HG02938 (cell line): ENCODE data around the gene NDUFS2.
"Not testable (repeated sequence)": the region's sequence is repeated elsewhere in the genome, so short reads cannot be mapped to it uniquely, and the experiment has no call there.

Experiments
- ATAC-seq: cut with Tn5 transposase; IDR thresholded peaks from one replicate; pipeline ENCODE4 v1.9.1; 2021; ENCODE audit warnings: mild to moderate bottlenecking, moderate library complexity; ENCODE audit not compliant: unreplicated experiment

NDUFS2 gene

DNA sequence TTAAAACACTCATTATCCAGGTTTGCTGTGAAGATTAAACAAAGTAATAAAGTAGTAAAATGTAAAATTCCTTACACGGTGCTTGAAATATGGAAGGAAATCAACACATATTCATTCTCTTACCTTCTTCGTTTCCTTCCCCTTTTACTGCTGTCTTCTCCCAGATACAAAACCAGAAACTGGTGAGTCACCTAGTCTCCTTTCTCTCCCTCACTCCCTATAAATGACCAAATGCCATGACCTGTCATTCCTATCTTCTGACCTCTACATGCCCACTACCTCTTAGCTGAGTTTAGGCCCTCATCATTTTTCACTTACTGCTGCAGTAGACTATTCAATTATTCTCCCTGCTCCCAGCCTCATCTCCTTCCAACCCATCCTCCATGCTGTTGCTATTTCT is 40.1 kb downstream of the NDUFS2 start:
- no peak for ATAC-seq

DNA sequence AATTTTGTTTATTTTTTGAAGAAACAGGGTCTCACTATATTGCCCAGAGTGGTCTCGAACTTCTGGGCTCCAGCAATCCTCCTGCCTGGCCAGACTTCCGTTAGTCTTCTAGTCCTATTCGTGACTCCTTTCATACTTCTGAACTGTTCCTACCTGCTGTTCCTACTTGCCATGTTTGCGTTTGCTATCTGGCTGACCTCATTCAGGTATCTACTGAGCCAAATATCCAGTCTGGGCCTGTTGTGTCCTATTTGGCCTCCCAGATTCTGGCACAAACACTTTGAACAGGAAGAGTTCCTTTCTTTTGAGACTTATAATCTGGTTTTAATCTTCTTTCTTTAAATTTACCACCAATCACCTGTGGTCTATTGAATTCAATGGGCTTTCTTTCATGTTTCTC is 42.7 kb downstream of the NDUFS2 start:
- no peak for ATAC-seq

DNA sequence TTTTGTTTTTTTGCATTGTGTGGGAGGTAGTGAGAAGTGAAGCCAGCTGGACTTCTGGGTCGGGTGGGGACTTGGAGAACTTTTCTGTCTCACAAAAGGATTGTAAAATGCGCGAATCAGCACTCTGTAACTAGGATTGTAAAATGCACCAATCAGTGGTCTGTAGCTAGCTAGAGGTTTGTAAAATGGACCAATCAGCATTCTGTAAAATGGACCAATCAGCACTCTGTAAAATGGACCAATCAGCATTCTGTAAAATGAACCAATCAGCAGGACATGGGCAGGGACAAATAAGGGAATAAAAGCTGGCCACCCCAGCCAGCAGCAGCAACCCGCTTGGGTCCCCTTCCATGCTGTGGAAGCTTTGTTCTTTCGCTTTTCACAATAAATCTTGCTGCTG is 47.9 kb downstream of the NDUFS2 start:
- not testable (repeated sequence) for ATAC-seq

DNA sequence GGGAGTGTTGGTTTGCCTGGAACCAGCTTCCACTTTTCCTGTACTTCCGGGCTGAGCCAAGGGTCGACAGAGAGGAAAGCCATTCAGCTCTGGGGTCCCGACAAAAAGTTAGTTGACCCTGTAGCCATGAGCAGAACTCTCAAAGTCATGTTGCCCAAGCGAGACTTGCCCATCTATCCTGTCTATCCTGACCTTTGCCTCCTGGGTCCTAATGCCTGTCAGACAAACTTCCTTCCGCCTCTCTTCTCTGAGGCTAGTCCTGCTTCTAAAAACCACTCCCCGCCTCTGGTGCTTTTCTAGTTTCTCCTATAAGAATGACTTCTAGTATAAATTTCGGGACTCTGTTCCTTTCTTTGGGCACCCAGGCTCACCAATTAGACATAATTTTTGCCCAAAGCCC is 48.7 kb downstream of the NDUFS2 start:
- ATAC-seq: no peak

DNA sequence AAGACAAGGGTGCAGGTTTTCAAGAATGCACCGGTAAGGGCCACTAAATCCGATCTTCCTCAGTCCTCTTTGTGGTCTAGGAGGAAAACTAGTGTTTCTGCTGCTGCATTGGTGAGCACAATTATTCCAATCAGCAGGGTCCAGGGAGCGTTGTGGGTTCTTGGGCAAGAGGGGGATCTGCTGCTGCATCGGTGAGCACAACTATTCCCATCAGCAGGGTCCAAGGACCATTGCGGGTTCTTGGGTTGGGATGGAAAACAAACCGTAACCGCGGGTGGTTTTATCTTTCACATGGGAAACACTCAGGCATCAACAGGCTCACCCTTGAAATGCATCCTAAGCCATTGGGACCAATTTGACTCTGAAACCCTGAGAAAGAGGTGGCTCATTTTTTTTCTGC is 49.4 kb downstream of the NDUFS2 start:
- ATAC-seq: no peak

- ATAC-seq: not testable (repeated sequence)
Observed at GRCh38 chr1:161255302-161255701, 53.1 kb downstream of the NDUFS2 start.

GRCh38 chr1:161255955-161256520 is 53.9 kb downstream of the NDUFS2 start:
- not testable (repeated sequence) for ATAC-seq

GRCh38 chr1:161257109-161257508 is 54.9 kb downstream of the NDUFS2 start:
- not testable (repeated sequence) for ATAC-seq

- no peak for ATAC-seq
Observed at GRCh38 chr1:161258439-161259344, 56.5 kb downstream of the NDUFS2 start, which contains the start of gene PCP4L1. Gene PCP4L1 (plus strand): TSS chr1:161258745. CDS start chr1:161258975, 230 bp downstream.

DNA sequence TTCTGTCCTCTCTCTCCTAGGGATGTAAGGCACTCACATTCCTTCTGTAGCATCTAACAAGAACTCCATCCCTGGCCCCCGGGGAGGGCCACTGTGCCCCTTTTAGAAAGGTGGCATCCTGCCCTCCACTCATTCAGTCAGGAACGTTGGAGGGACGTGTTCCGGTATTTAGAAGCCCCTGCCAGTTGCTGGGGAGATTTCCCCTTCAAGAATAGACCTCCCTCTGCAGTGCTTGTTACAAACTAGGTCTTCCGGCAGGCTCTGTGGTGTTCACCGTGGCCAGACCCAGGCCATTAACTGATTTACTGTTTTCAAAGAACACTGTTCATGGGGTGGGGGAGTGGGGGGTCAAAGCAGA is 57.2 kb downstream of the NDUFS2 start:
- no peak for ATAC-seq

DNA sequence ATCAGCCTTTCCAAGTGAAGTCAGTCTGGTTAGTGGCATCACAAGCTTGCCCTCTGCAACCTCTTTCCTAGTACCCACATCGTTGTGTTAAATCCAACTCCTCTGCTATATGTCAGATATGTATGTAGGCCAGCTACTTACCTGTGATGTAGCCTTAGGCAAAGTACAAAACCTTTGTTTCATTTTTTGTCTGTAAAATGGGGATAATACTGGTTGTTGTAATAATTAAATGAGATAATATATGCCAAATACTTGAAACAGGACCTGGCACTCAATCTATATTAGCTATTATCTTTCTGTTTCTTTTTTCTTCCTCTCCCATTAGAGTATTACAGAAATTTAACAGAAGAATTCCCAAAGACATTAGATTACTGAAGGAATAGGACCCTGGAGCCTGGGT is 57.6 kb downstream of the NDUFS2 start:
- ATAC-seq: no peak

DNA sequence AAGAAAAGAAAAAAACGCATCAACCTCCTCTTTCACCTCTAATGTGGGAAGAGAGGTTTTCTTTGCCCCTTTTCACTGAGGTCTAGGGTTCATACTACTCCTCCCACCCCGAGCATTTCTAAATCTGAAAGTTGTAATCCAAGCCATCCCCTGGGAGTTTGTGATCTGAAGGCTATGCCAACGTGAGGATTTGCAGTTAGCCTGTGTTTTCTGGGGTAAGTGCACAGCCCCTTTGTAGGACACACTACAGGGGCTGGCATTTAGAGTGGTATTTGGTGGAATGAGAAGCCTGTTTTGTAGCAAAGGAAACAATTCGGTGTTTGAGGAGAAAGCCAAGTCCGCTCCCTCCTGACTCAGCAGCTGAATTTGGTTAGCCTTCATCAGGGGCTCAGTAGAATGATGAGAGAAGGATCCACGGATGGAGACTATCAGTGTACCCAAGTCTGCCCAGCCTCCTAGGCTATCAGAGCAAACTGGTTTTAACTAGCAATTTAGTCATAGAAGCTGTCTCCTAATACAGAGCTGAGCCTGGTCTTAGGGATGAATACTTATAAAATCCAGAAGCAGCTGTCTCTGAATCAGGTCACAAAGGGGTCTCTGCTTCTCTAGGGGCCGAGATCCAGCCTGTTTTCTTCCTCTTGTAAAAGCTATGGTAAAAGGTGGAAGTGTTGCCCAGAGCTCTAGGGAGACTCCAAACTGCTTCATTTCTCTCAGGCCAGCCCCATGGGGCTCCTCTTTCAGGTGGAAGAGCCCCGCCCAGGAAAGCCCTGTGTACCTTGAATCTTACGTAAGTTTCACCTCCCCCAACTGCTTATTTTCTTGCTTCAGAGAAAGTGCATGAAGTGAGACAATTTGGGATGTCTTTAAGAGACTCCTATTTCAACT is 58.5 kb downstream of the NDUFS2 start:
- ATAC-seq: no peak

DNA sequence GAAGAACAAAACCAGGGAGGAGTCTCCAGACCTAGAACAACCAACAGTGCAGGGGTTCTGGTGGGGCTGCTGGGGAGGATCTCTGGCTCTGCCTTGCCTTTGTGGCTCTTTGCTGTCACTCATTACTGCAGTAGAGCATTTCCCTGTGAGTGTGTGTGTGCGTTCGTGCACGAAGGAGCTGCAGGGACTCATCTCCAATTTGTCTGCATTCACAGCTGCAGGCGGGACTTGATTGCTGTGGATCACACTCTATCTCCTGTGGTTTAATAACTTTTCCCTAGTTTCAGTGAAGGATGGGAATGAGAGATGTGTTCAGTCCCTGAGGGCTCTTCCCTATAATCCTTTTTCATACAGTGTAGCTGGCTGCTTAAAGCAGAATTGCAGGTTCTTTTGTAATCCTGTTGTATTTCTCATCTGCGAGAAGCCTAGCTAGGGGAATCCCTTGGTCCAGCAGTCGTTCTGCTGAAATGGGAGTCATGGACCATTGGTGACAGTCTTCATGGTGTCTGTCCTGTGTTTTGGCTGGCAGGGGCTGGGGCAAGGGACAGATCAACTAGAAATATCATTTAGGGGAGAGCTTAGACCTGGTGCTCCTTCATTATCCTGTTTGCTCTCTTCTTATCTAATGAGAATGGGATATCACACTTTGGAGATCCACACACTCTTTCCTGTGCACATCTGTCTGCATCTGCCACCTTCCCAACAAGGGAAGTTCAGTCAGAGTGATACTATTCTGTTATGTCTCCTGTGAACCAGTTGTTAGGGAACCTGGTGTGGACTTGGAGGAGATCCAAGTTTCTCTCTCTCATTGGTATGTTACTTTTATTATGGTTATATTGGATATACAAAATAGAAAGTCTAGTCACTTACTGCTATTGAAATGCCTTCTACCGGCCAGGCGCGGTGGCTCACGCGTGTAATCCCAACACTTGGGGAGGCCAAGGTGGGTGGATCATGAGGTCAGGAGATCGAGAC is 59.4 kb downstream of the NDUFS2 start:
- no peak for ATAC-seq
